ENCODE data around the gene INSIG1. TPM values are rescaled to one million over a fixed set of nuclear protein-coding genes. Genes with fewer than 3 reads are reported as not detected.

The INSIG1 gene
- total and polyA plus RNA-seq, 12 donors, result 9.9 to 249 (median 56.1) TPM

DNA sequence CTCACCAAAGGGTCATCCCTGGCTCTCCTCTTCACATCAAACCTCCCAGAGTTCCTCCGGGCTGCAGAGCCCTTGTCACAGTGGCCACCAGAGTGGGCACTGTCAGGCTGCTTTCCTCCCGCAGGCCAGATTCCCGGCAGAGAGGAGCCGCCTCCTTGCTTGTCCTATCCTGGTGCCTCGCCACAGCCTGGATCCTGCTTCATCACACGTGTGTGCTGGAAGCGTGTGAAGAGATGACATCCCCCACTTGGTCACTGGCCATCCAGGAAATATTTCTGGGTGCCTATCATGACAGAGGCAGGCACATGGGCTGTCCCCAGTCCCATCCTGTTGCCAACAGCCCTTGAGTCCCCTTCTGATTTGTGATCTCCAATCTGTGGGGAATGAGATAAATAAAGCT, 15.0 kb downstream of the INSIG1 start:
- H3K27ac ChIP-seq, result no peak overlapping the region
- TF ChIP-seq POLR2A (IDR thresholded peaks at IDR 0.05), result no peak
- TF ChIP-seq, protein P1, sequence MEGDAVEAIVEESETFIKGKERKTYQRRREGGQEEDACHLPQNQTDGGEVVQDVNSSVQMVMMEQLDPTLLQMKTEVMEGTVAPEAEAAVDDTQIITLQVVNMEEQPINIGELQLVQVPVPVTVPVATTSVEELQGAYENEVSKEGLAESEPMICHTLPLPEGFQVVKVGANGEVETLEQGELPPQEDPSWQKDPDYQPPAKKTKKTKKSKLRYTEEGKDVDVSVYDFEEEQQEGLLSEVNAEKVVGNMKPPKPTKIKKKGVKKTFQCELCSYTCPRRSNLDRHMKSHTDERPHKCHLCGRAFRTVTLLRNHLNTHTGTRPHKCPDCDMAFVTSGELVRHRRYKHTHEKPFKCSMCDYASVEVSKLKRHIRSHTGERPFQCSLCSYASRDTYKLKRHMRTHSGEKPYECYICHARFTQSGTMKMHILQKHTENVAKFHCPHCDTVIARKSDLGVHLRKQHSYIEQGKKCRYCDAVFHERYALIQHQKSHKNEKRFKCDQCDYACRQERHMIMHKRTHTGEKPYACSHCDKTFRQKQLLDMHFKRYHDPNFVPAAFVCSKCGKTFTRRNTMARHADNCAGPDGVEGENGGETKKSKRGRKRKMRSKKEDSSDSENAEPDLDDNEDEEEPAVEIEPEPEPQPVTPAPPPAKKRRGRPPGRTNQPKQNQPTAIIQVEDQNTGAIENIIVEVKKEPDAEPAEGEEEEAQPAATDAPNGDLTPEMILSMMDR (IDR thresholded peaks at IDR 0.05), result no peak
- WGBS, 4 donors, result 72 to 87% (median 78%) methylated on average over 6 to 7 of the region's 7 CpGs
- DNase-seq, result no peak
- H3K27me3 ChIP-seq, result no peaks in the 10 kb centered on the region
- intact Hi-C loops (cut with DNase I), result no loop called here
- peaks cover 0 to 28% of the 10 kb centered on the region in 2 donors for H3K36me3 ChIP-seq (replicated peaks in 1 of 2)
- H3K4me3 ChIP-seq, result no peak overlapping the region
- no peaks in the 10 kb centered on the region for H3K4me1 ChIP-seq (replicated peaks in 1 of 2)
- no peaks in the 10 kb centered on the region for H3K9me3 ChIP-seq (replicated peaks in 1 of 3)

DNA sequence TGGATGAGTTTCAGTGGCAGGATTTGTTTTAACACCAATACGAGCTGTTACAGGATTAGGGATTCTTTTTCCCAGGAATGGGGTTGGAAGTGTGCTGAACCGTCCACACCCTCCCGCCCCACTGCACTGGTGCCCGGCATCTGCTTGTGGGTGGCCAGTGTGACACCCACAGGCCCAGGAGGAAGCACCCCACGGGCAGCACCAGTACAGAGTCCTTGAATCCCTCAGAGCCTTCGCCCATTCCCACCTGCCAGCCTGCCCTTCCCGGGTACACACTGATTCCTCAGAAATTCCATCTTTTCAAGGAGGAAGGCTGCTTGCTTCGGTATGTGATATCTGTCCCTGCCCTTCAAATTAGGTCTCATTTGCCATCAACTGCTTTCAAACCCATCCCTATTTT, 15.4 kb downstream of the INSIG1 start:
- no peaks in the 10 kb centered on the region for H3K4me1 ChIP-seq (replicated peaks in 1 of 2)
- H3K4me3 ChIP-seq, result no peak overlapping the region
- H3K27me3 ChIP-seq, result no peaks in the 10 kb centered on the region
- DNase-seq, result no peak
- no peak overlapping the region for H3K27ac ChIP-seq
- WGBS, 4 donors, result 67 to 83% (median 79%) methylated on average over 6 to 8 of the region's 8 CpGs
- no peaks in the 10 kb centered on the region for H3K9me3 ChIP-seq (replicated peaks in 1 of 3)
- TF ChIP-seq, protein P1 (IDR thresholded peaks at IDR 0.05), result no peak
- no peak for TF ChIP-seq POLR2A (IDR thresholded peaks at IDR 0.05)
- intact Hi-C loops (cut with DNase I), result no loop called here
- H3K36me3 ChIP-seq (replicated peaks in 1 of 2), result peaks cover 0 to 25% of the 10 kb centered on the region in 2 donors

DNA sequence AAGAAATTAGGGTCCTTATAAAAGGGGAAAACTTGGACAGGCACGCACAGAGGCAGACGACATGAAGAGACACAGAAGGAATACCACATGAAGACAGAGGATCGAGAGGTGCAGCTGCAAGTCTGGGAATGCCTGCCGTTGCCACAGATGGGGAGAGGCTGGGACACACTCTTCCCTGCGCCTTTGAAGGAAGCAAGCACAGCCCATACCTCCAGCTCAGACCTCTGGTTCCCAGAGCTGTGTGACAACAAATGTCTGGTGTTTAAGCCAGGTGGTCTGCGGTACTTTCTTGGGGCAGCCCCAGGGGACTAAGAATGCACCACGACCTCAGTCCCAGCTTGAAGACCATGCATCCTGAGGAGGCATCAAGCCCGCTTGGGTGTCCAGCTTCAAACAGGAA, 18.3 kb downstream of the INSIG1 start:
- intact Hi-C loops (cut with DNase I), result no loop called here
- 66 to 70% (median 68%) methylated on average over 7 to 8 of the region's 8 CpGs for WGBS, 4 donors

DNA sequence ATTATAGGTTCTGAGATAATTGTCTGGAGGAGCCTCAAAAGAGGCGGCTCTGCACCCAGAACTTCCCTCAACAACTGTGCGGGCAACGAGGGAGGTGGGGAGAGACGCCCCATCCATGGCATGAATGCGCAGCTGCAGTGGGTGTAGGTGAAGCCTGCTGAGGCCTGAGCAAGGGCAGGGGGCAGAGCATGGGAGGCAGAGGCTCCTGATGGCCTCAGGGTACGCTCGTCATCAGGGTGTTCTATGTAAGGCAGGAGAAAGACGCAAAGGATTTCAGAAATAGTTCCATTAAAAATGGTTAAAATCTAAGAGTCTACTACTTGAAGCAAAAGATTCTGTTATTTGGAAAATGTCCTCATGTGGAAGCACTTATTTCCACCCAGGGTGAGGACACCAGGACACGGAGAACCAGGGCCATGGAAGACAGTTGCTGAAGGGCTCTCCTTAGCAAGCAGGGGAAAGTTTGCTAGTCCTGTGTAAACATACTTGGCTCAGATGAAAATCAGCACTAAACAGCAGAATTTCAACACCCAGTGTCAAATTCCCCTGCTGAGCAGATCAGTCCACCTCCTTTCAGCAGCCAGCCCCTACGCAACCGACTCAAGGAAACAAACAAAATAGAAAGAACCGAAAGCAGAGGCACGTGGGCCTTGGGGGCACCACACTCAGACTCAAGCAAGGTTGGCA, 18.9 kb downstream of the INSIG1 start:
- Histone ChIP-seq H3K4me1 (replicated peaks in 1 of 2) (no peaks in the 10 kb centered on the region), H3K27ac (no peak overlapping the region), H3K4me3 (no peak overlapping the region), H3K36me3 (replicated peaks in 1 of 2) (no peaks in the 10 kb centered on the region), H3K27me3 (no peaks in the 10 kb centered on the region), H3K9me3 (replicated peaks in 1 of 3) (no peaks in the 10 kb centered on the region)
- intact Hi-C loops (cut with DNase I), result no loop called here
- DNase-seq, result no peak
- no peak for TF ChIP-seq POLR2A (IDR thresholded peaks at IDR 0.05)
- TF ChIP-seq, protein P1 (IDR thresholded peaks at IDR 0.05), result no peak
- 75 to 82% (median 78%) methylated on average over 11 to 13 of the region's 13 CpGs for WGBS, 4 donors

More for the DNA sequence above, 18.3 kb downstream of the INSIG1 start:
- Histone ChIP-seq H3K36me3 (replicated peaks in 1 of 2) (no peaks in the 10 kb centered on the region), H3K4me1 (replicated peaks in 1 of 2) (no peaks in the 10 kb centered on the region), H3K9me3 (replicated peaks in 1 of 3) (no peaks in the 10 kb centered on the region), H3K27me3 (no peaks in the 10 kb centered on the region), H3K4me3 (no peak overlapping the region), H3K27ac (no peak overlapping the region)
- no peak for DNase-seq
- TF ChIP-seq POLR2A (IDR thresholded peaks at IDR 0.05), result no peak
- TF ChIP-seq, protein P1 (IDR thresholded peaks at IDR 0.05), result no peak

Measured in adrenal gland (tissue), 12 donors.